GM10266 (cell line): ENCODE results near the gene LAGE3.

Source experiments
- DNase-seq: peaks from one replicate; pipeline ENCODE4 v3.0.0; 2012; ENCODE audit errors: extremely low spot score
- TF ChIP-seq, protein P1 (sequence below): IDR thresholded peaks from 2 replicates; pipeline ENCODE4 v1.5.1; 2012; ENCODE audit warnings: mild to moderate bottlenecking, low read depth; ENCODE audit not compliant: control insufficient read depth, insufficient read depth; ENCODE audit errors: missing control alignments

Gene LAGE3

GRCh38 chrX:154436374-154436982, 42.6 kb downstream of the LAGE3 start:
- TF ChIP-seq, protein P1, sequence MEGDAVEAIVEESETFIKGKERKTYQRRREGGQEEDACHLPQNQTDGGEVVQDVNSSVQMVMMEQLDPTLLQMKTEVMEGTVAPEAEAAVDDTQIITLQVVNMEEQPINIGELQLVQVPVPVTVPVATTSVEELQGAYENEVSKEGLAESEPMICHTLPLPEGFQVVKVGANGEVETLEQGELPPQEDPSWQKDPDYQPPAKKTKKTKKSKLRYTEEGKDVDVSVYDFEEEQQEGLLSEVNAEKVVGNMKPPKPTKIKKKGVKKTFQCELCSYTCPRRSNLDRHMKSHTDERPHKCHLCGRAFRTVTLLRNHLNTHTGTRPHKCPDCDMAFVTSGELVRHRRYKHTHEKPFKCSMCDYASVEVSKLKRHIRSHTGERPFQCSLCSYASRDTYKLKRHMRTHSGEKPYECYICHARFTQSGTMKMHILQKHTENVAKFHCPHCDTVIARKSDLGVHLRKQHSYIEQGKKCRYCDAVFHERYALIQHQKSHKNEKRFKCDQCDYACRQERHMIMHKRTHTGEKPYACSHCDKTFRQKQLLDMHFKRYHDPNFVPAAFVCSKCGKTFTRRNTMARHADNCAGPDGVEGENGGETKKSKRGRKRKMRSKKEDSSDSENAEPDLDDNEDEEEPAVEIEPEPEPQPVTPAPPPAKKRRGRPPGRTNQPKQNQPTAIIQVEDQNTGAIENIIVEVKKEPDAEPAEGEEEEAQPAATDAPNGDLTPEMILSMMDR = no peak
- DNase-seq = peak; percentile 88

DNA sequence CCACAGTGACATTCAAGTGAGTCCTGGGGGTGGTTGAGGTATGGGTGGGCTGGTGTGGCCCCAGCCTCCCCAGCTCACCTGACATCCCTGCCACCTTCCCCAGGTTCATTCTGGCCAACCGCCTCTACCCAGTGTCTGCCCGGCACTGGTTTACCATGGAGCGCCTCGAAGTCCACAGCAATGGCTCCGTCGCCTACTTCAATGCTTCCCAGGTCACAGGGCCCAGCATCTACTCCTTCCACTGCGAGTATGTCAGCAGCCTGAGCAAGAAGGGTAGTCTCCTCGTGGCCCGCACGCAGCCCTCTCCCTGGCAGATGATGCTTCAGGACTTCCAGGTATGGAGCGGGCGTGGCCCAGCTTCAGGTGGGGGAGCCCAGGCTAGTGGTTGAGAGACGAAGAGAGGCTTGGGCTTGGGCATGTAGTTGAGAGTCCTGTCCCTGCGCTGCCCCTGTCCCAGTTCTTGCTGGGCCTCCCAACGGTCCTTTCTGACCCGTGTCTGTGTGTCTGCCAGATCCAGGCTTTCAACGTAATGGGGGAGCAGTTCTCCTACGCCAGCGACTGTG, 43.8 kb downstream of the LAGE3 start:
- TF ChIP-seq, protein P1 = no peak
- DNase-seq = no peak

GRCh38 chrX:154434394-154435168, 44.5 kb downstream of the LAGE3 start:
- no peak for DNase-seq
- TF ChIP-seq, protein P1 = no peak

DNA sequence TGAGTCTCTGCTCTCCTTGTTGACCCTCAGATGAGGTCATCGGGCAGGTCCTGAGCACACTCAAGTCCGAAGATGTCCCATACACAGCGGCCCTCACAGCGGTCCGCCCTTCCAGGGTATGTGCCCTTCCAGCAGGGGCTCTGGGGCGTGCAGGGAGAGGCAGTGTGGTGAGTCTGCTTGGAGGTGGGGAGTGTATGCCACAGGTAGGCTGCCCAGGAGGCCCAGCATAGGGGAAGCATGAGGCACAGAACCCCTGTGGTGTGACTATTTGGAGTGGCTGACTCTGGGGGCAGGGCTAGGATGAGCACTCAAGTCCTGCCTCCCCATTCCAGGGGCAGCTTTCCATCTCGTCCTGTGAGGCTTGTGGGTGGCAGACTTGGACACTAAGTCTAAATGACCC, 45.5 kb downstream of the LAGE3 start:
- TF ChIP-seq, protein P1 = no peak
- DNase-seq = no peak

DNA sequence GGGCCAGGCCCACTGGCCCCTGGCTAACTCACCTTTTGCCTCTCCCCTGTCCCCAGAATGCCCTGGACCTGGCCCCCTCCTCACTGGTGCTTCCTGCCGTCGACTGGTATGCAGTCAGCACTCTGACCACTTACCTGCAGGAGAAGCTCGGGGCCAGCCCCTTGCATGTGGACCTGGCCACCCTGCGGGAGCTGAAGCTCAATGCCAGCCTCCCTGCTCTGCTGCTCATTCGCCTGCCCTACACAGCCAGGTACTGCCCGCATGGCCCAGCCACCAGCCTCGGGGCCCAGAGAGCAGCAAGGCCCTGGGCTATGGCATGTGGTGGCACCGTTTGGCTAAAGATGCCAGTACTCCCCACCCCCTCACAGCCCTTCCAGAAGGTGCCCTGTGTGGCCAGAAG, 46.9 kb downstream of the LAGE3 start:
- TF ChIP-seq, protein P1 = no peak
- DNase-seq = no peak

DNA sequence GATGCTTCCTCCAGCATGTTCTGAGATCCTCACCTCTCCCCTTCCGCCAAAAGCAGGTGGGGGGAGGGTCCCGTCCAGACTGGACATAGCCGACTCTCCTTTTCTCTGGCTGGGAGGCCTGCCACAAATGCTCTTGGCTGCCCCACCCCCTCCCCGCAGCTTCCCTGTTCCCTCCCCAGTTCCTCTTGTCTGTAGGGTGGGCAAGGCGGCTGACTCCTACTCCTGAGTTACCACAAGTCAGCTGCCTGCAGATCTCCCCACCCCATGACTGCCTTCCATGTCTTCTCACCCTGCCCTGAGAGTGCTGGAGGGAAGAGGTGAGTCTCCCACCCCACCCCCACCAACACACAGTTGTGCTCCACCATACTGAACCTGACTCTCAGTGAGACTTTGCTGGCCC, 47.7 kb downstream of the LAGE3 start:
- DNase-seq = no peak

More for the DNA sequence above, 47.7 kb downstream of the LAGE3 start:
- TF ChIP-seq, protein P1 = no peak
